ENCODE data around the gene ABCA2.

DNA sequence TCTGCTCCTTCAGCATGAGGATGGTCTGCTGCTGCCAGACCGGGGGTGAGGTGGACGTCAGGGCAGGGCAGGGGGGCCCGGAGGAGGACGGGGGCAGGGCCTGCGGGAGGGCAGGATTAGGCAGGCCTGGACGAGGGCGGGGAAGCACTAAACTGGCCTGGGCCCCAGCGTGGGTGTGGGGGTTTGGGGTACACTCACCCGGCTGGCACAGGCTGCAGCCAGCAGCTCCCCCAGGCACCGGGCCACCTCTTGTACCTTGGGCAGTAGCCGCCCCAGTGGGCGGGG is 36.8 kb upstream of the ABCA2 start:
- TF ChIP-seq, protein P1, sequence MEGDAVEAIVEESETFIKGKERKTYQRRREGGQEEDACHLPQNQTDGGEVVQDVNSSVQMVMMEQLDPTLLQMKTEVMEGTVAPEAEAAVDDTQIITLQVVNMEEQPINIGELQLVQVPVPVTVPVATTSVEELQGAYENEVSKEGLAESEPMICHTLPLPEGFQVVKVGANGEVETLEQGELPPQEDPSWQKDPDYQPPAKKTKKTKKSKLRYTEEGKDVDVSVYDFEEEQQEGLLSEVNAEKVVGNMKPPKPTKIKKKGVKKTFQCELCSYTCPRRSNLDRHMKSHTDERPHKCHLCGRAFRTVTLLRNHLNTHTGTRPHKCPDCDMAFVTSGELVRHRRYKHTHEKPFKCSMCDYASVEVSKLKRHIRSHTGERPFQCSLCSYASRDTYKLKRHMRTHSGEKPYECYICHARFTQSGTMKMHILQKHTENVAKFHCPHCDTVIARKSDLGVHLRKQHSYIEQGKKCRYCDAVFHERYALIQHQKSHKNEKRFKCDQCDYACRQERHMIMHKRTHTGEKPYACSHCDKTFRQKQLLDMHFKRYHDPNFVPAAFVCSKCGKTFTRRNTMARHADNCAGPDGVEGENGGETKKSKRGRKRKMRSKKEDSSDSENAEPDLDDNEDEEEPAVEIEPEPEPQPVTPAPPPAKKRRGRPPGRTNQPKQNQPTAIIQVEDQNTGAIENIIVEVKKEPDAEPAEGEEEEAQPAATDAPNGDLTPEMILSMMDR (IDR thresholded peaks at IDR 0.05), result no peak
- TF ChIP-seq POLR2A (IDR thresholded peaks at IDR 0.05), result no peak
